ENCODE measurements around the gene ITGAE. TPM values are rescaled to one million over a fixed set of nuclear protein-coding genes. Genes with fewer than 3 reads are reported as not detected.

Gene ITGAE
- polyA plus RNA-seq, 3 donors = 66.6 to 102 (median 78.8) TPM

- no peak overlapping the region for H3K4me2 ChIP-seq (replicated peaks; ENCODE audit: extremely low read depth, low read length, poor library complexity, severe bottlenecking)
- no peaks in the 10 kb centered on the region for H3K79me2 ChIP-seq (ENCODE audit: insufficient read depth, low read length)
- Mint-ChIP-seq H3K4me1 (peaks cover 37% of the 10 kb centered on the region), H3K27me3 (ENCODE audit: low read depth in 3 of 3) (peaks cover 2 to 5% (median 2%) of the 10 kb centered on the region in 3 donors), H3K4me3 (no peak overlapping the region), H3K27ac (peak overlapping the region in 1 of 7 donors; percentile 47), H3K36me3 (no peaks in the 10 kb centered on the region), H3K9me3 (peaks cover 0 to 5% (median 0%) of the 10 kb centered on the region in 7 donors)
- intact Hi-C loops (cut with micrococcal nuclease) = loop anchor here in 1 of 2 donors (5.0 to 10.0 kb wide), 2 partner anchors 34 to 56 kb away; partner anchors contain the start of gene ITGAE
- TF ChIP-seq CTCF (IDR thresholded peaks at IDR 0.05) = no peak
- no peaks in the 10 kb centered on the region for H3K36me3 ChIP-seq (replicated peaks in 1 of 2; ENCODE audit: control insufficient read depth in 1 of 2, insufficient read depth in 2 of 2, low read length in 2 of 2)
- no peak for DNase-seq
- H3K9ac ChIP-seq (ENCODE audit: insufficient read depth, low read length, poor library complexity, severe bottlenecking) = no peak overlapping the region
- H4K20me1 ChIP-seq (ENCODE audit: insufficient read depth, low read length) = no peaks in the 10 kb centered on the region
- H3K4me1 ChIP-seq (ENCODE audit: control insufficient read depth in 1 of 2, insufficient read depth in 2 of 2, low read length in 2 of 2) = peaks cover 21 to 27% of the 10 kb centered on the region in 2 donors
- no peak overlapping the region for H3K27ac ChIP-seq (ENCODE audit: low read depth in 1 of 2, low read length in 2 of 2)
- 100% methylated on average over 3 of the region's 8 CpGs for WGBS (ENCODE audit: insufficient coverage)
- no peaks in the 10 kb centered on the region for H3K9me3 ChIP-seq (replicated peaks in 1 of 2; ENCODE audit: control insufficient read depth in 1 of 2, insufficient read depth in 1 of 2, low read length in 2 of 2)
- no peak overlapping the region for H2AFZ ChIP-seq (ENCODE audit: insufficient read depth, low read depth, low read length, poor library complexity, severe bottlenecking)
- no peaks in the 10 kb centered on the region for H3K27me3 ChIP-seq (ENCODE audit: control insufficient read depth in 2 of 2, insufficient read depth in 2 of 2, low read length in 2 of 2)
- no peak overlapping the region for H3K4me3 ChIP-seq (replicated peaks in 1 of 3; ENCODE audit: low read depth in 2 of 3, low read length in 3 of 3)
Measured at GRCh38 chr17:3768769-3769168, 32.2 kb downstream of the ITGAE start.

GRCh38 chr17:3768341-3768740 lies 32.6 kb downstream of the ITGAE start:
- H3K4me1 ChIP-seq (ENCODE audit: control insufficient read depth in 1 of 2, insufficient read depth in 2 of 2, low read length in 2 of 2) = peaks cover 21 to 31% of the 10 kb centered on the region in 2 donors
- no peaks in the 10 kb centered on the region for H3K9me3 ChIP-seq (replicated peaks in 1 of 2; ENCODE audit: control insufficient read depth in 1 of 2, insufficient read depth in 1 of 2, low read length in 2 of 2)
- no peak for DNase-seq
- no peaks in the 10 kb centered on the region for H3K79me2 ChIP-seq (ENCODE audit: insufficient read depth, low read length)
- H3K4me3 ChIP-seq (replicated peaks in 1 of 3; ENCODE audit: low read depth in 2 of 3, low read length in 3 of 3) = no peak overlapping the region
- Mint-ChIP-seq H3K36me3 (no peaks in the 10 kb centered on the region), H3K4me1 (peaks cover 41% of the 10 kb centered on the region), H3K4me3 (no peak overlapping the region), H3K9me3 (peaks cover 0 to 5% (median 0%) of the 10 kb centered on the region in 7 donors), H3K27me3 (ENCODE audit: low read depth in 3 of 3) (peaks cover 2 to 5% (median 2%) of the 10 kb centered on the region in 3 donors), H3K27ac (peak overlapping the region in 1 of 7 donors; percentile 47)
- TF ChIP-seq CTCF (IDR thresholded peaks at IDR 0.05) = no peak
- H2AFZ ChIP-seq (ENCODE audit: insufficient read depth, low read depth, low read length, poor library complexity, severe bottlenecking) = no peak overlapping the region
- no peaks in the 10 kb centered on the region for H3K27me3 ChIP-seq (ENCODE audit: control insufficient read depth in 2 of 2, insufficient read depth in 2 of 2, low read length in 2 of 2)
- no peak overlapping the region for H3K9ac ChIP-seq (ENCODE audit: insufficient read depth, low read length, poor library complexity, severe bottlenecking)
- WGBS (ENCODE audit: insufficient coverage) = 87% methylated on average over 9 of the region's 9 CpGs
- no peaks in the 10 kb centered on the region for H3K36me3 ChIP-seq (replicated peaks in 1 of 2; ENCODE audit: control insufficient read depth in 1 of 2, insufficient read depth in 2 of 2, low read length in 2 of 2)
- H3K27ac ChIP-seq (ENCODE audit: low read depth in 1 of 2, low read length in 2 of 2) = no peak overlapping the region
- intact Hi-C loops (cut with micrococcal nuclease) = loop anchor here in 1 of 2 donors (5.0 to 10.0 kb wide), 2 partner anchors 34 to 56 kb away; partner anchors contain the start of gene ITGAE
- H3K4me2 ChIP-seq (replicated peaks; ENCODE audit: extremely low read depth, low read length, poor library complexity, severe bottlenecking) = no peak overlapping the region
- no peaks in the 10 kb centered on the region for H4K20me1 ChIP-seq (ENCODE audit: insufficient read depth, low read length)
